SU-DHL-6 (cell line): ENCODE results near the gene CCNDBP1.

ENCODE experiments used
- H2AFZ ChIP-seq: fragments of 200-600 bp; sonication (generic); 2 replicates; pipeline ENCODE4 v1.6.1; 2014; ENCODE audit warnings: low read depth, mild to moderate bottlenecking, moderate library complexity, mixed read lengths, antibody characterized with exemption, low read length; ENCODE audit not compliant: severe bottlenecking
- H3F3A ChIP-seq: fragments of 200-600 bp; shearing (Covaris generic); 2 replicates; pipeline ENCODE4 v1.6.0; 2016; ENCODE audit warnings: antibody characterized with exemption, mild to moderate bottlenecking; ENCODE audit not compliant: insufficient read depth
- H3K27ac ChIP-seq: fragments of 200-600 bp; sonication (generic); 2 replicates; pipeline ENCODE4 v1.5.1; 2016; ENCODE audit warnings: low read depth, mild to moderate bottlenecking, low read length, moderate library complexity, mixed read lengths
- H3K27me3 ChIP-seq: fragments of 200-600 bp; sonication (generic), shearing (Covaris generic); 2 replicates; pipeline ENCODE4 v1.6.0; 2014; ENCODE audit warnings: mild to moderate bottlenecking, low read length
- H3K36me3 ChIP-seq: fragments of 200-600 bp; sonication (generic); 2 replicates; pipeline ENCODE4 v1.6.1; 2014; ENCODE audit warnings: mild to moderate bottlenecking, low read length, mixed read lengths
- H3K4me2 ChIP-seq: fragments of 300-600, 200-600 bp; shearing (Covaris generic), sonication (generic); 2 replicates; pipeline ENCODE4 v1.6.0; 2014; ENCODE audit warnings: low read length, low read depth, mild to moderate bottlenecking; ENCODE audit not compliant: poor library complexity, severe bottlenecking
- H3K4me3 ChIP-seq: fragments of 200-600 bp; sonication (generic); 2 replicates; pipeline ENCODE4 v1.5.1; 2014; ENCODE audit warnings: antibody characterized with exemption, low read length, mild to moderate bottlenecking, mixed read lengths; ENCODE audit not compliant: insufficient read depth, poor library complexity, severe bottlenecking
- H3K79me2 ChIP-seq: fragments of 200-600 bp; sonication (generic); 2 replicates; pipeline ENCODE4 v1.6.1; 2014; ENCODE audit warnings: mild to moderate bottlenecking, low read length, moderate library complexity; ENCODE audit not compliant: insufficient read depth
- H3K9ac ChIP-seq: fragments of 200-600 bp; sonication (generic); 2 replicates; pipeline ENCODE4 v1.7.0; 2014; ENCODE audit warnings: mild to moderate bottlenecking, low read length
- H3K9me2 ChIP-seq: fragments of 200-600 bp; sonication (generic); replicated peaks from 2 replicates; pipeline ENCODE4 v1.6.1; 2014; ENCODE audit warnings: low read length; ENCODE audit not compliant: insufficient read depth
- H3K9me3 ChIP-seq: fragments of 200-600 bp; sonication (generic); 2 replicates; pipeline ENCODE4 v1.6.1; 2014; ENCODE audit warnings: low read length, mixed read lengths; ENCODE audit not compliant: insufficient read depth
- H4K20me1 ChIP-seq: fragments of 200-600 bp; sonication (generic); 2 replicates; pipeline ENCODE4 v1.6.1; 2014; ENCODE audit warnings: low read depth, mild to moderate bottlenecking, antibody characterized with exemption, low read length, moderate library complexity, mixed read lengths
- EZH2phosphoT487 ChIP-seq: fragments of 200-600 bp; sonication (generic), shearing (Covaris generic); conservative IDR thresholded peaks from 2 replicates; pipeline ENCODE4 v1.6.1; 2018; ENCODE audit warnings: mild to moderate bottlenecking, antibody characterized with exemption, low read length, moderate library complexity, mixed read lengths
- TF ChIP-seq, protein P1 (sequence below): fragments of 200-600 bp; sonication (generic); IDR thresholded peaks from one replicate; pipeline ENCODE4 v1.5.1; 2017; ENCODE audit warnings: antibody characterized with exemption, mild to moderate bottlenecking, low read length, moderate library complexity; ENCODE audit not compliant: insufficient read depth, poor library complexity, severe bottlenecking

CCNDBP1 gene

DNA sequence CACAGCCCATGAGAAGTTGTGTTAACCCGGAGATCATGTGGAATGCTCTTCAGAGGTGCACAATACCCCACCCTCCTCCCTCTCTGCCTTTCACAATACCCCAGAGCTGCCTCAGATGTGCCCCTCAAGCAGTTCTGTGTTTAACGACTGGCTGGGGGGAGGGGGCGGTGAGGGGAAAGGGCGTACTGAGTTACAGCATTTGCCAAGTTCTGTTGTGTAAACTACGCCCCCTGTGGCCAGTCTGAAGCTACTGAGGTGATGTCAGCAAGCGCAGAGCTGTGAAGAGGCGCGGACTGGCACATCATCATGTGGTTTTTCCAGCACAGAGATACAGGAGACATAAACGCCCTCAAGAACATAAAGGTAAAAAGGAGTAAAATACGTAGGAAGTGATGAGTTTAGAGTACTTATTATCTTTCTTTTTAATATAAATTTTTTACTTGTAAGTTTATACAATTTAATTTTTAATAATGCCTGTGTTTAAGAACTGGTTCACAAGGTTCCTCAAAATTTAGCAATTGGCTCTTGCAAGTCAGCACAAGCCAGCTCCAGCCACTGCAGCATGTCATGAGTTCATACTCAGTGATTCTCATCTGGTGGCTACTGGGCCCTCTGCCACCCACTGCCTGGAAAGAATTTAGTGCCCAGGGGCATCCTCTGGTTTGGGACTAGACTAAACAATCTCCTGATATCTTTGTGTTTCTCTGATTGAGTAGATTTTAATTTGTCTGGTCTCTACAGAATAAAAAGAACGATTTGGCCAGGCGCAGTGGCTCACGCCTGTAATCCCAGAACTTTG, 33.9 kb downstream of the CCNDBP1 start:
- no peaks in the 10 kb centered on the region for H3K9me2 ChIP-seq
- no peaks in the 10 kb centered on the region; the same call in 1 of the 2 replicates for H3K27me3 ChIP-seq
- H4K20me1 ChIP-seq = no peaks in the 10 kb centered on the region
- no peaks in the 10 kb centered on the region for H3F3A ChIP-seq
- no peak overlapping the region for H2AFZ ChIP-seq
- H3K36me3 ChIP-seq = no peaks in the 10 kb centered on the region
- no peaks in the 10 kb centered on the region for H3K79me2 ChIP-seq
- no peak overlapping the region for H3K9ac ChIP-seq
- H3K9me3 ChIP-seq = no peaks in the 10 kb centered on the region
- TF ChIP-seq, protein P1, sequence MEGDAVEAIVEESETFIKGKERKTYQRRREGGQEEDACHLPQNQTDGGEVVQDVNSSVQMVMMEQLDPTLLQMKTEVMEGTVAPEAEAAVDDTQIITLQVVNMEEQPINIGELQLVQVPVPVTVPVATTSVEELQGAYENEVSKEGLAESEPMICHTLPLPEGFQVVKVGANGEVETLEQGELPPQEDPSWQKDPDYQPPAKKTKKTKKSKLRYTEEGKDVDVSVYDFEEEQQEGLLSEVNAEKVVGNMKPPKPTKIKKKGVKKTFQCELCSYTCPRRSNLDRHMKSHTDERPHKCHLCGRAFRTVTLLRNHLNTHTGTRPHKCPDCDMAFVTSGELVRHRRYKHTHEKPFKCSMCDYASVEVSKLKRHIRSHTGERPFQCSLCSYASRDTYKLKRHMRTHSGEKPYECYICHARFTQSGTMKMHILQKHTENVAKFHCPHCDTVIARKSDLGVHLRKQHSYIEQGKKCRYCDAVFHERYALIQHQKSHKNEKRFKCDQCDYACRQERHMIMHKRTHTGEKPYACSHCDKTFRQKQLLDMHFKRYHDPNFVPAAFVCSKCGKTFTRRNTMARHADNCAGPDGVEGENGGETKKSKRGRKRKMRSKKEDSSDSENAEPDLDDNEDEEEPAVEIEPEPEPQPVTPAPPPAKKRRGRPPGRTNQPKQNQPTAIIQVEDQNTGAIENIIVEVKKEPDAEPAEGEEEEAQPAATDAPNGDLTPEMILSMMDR = peak; percentile 14
- no peak for TF ChIP-seq EZH2phosphoT487
- no peak overlapping the region for H3K4me3 ChIP-seq
- no peak overlapping the region for H3K4me2 ChIP-seq
- no peak overlapping the region for H3K27ac ChIP-seq

DNA sequence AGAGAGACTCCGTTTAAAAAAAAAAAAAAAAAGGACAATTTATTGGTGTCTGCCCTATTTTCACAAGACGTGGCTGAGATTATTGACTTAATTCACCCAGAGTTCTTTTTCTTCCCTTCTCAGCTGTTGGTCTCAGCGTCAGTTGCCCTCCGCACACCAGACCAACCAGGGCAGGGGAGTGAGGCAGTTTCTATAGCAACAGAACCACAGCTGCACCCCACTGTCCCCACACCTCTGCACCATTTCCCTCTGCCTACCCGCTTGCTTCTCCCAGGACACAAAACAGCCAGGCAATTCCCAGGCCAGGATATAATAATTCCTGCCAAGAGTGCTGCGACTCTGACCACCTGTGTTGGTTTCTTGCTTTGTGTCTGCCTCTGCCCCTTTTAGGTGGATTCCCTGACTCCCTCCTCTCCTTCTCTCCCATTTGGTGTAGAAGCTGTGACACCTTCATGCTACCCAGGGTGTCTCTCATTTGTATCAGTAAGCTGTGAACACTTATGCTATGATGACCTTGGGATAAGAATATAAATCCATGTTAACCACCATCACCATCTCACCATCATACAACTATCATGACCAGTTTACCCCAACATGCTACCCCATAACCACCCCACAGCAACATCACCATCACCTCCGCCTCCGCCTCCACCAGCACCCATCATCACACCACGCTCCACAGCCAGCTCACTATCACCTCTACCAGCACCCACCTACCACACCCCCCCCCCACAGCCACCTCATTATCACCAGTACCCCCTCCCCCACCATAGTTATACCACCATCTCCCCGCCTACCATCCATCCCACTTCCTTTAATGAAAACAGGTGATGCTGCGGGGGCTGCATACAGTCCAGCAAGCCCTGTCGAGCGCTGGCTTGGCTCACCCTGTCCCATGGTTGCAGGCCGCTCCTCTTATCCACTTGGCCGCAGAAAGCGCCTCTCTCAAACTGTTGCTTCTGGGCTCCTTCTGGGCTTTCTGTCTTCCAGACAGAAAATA, 35.0 kb downstream of the CCNDBP1 start:
- H3K4me2 ChIP-seq = no peak overlapping the region
- TF ChIP-seq, protein P1 = no peak
- no peak for TF ChIP-seq EZH2phosphoT487
- H3K9me3 ChIP-seq = no peaks in the 10 kb centered on the region
- H3K27me3 ChIP-seq = no peaks in the 10 kb centered on the region; the same call in 1 of the 2 replicates
- H4K20me1 ChIP-seq = no peaks in the 10 kb centered on the region
- H3K27ac ChIP-seq = no peak overlapping the region
- H3F3A ChIP-seq = no peaks in the 10 kb centered on the region
- H3K36me3 ChIP-seq = no peaks in the 10 kb centered on the region
- no peaks in the 10 kb centered on the region for H3K9me2 ChIP-seq
- H3K79me2 ChIP-seq = no peaks in the 10 kb centered on the region
- H3K9ac ChIP-seq = no peak overlapping the region
- no peak overlapping the region for H2AFZ ChIP-seq
- no peak overlapping the region for H3K4me3 ChIP-seq

GRCh38 chr15:43220991-43221403, 35.8 kb downstream of the CCNDBP1 start, which contains the start of gene EPB42:
EPB42 (minus strand) TSS chr15:43221018; CDS start chr15:43220825, 193 bp downstream.
- H3K4me2 ChIP-seq = no peak within 1 kb of the TSS
- TF ChIP-seq EZH2phosphoT487 = no peak
- H2AFZ ChIP-seq = no peak within 1 kb of the TSS
- H4K20me1 ChIP-seq = no peaks in the 10 kb centered on the region
- H3K36me3 ChIP-seq = no peaks in the 10 kb centered on the region
- H3K27me3 ChIP-seq = no peaks in the 10 kb centered on the region; the same call in 1 of the 2 replicates
- H3K4me3 ChIP-seq = no peak within 1 kb of the TSS
- no peaks in the 10 kb centered on the region for H3K79me2 ChIP-seq
- H3K9me2 ChIP-seq = no peaks in the 10 kb centered on the region
- no peak within 1 kb of the TSS for H3K9ac ChIP-seq
- H3K27ac ChIP-seq = no peak within 1 kb of the TSS
- H3F3A ChIP-seq = no peaks in the 10 kb centered on the region
- no peaks in the 10 kb centered on the region for H3K9me3 ChIP-seq
